ENCODE results near the gene ADARB1. TPM values are rescaled to one million over a fixed set of nuclear protein-coding genes. Genes with fewer than 3 reads are reported as not detected.

ADARB1 gene
- total and polyA plus RNA-seq, 2 of the 4 experiments (the other 2 are of a cell fraction): 39.8 to 47.3 TPM

DNA sequence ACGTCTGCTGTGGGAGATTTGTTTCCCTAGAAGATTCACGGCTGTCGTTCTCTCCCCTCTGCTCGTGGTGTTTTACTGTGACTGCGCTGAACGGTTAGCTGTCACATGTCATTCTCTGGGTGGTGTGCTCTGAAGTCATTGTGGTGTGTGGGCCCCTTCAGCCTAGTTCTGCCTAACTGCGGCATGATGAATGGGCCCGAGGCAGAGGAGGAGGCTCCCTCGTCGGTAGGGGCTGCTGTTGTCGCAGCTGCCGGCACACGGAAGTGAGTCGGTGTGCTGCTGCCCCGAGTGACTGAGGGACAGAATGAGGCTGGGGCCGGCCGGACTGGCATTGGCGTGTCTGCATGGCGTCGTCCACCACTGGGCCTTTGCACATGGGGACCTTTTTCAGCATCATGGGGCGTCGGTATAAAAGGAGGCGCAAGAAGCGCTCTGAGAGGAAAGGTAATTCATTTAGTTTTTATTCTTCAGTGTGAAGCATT is 77.9 kb downstream of the ADARB1 start:
- CTCF ChIA-PET: no interaction called here
- DNase-seq: no peak
- dilution Hi-C loops (cut with HindIII; ENCODE audit: low sequenced_read_pairs, unreplicated experiment): no loop called here

More for the DNA sequence above, 77.9 kb downstream of the ADARB1 start:
- in situ Hi-C loops (cut with MboI; ENCODE audit: low sequenced_read_pairs) (no loop called here), intact Hi-C loops (cut with micrococcal nuclease) (no loop called here)
- H3K4me1 ChIP-seq (ENCODE audit: control insufficient read depth, insufficient read depth, low read length): peaks cover 20% of the 10 kb centered on the region
- no peak overlapping the region for H2AFZ ChIP-seq (replicated peaks; ENCODE audit: low read length, poor library complexity)
- no TSS peak for BruUV-seq (replicated peaks)
- no peak overlapping the region for H2AK5ac ChIP-seq (ENCODE audit: low read depth, low read length)
- no peak overlapping the region for H3K27ac ChIP-seq (ENCODE audit: insufficient read depth, low read length)
- no peak overlapping the region for H3K4me2 ChIP-seq (ENCODE audit: low read depth, low read length)
- no peak overlapping the region for H3K18ac ChIP-seq (ENCODE audit: low read depth, low read length)
- peak overlapping the region; percentile 8 for H3K14ac ChIP-seq (replicated peaks; ENCODE audit: low read depth, low read length)
- H3K9me1 ChIP-seq (ENCODE audit: insufficient read depth, low read length): peaks cover 26% of the 10 kb centered on the region
- no peaks in the 10 kb centered on the region for H3K27me3 ChIP-seq (ENCODE audit: control insufficient read depth, insufficient read depth, low read length)
- no peak overlapping the region for H3K56ac ChIP-seq (ENCODE audit: extremely low read depth, insufficient read depth, low read length)
- H3K9me3 ChIP-seq (ENCODE audit: control insufficient read depth, insufficient read depth, low read length): no peaks in the 10 kb centered on the region
- no peak overlapping the region for H4K91ac ChIP-seq (ENCODE audit: insufficient read depth, low read depth, low read length)
- no peak overlapping the region for H2BK20ac ChIP-seq (ENCODE audit: low read depth, low read length)
- POLR2A ChIA-PET (ENCODE audit: unreplicated experiment): no interaction called here
- no peak overlapping the region for H3K9ac ChIP-seq (ENCODE audit: low read depth, low read length)
- H3K79me1 ChIP-seq (ENCODE audit: low read depth in 1 of 2, low read length in 2 of 2): peaks cover 41 to 84% of the 10 kb centered on the region in 2 experiments
- H2BK15ac ChIP-seq (ENCODE audit: low read depth, low read length): no peak overlapping the region
- H2BK5ac ChIP-seq (ENCODE audit: low read depth, low read length, poor library complexity, severe bottlenecking): no peak overlapping the region
- 53% methylated on average over 8 of the region's 24 CpGs; no CpG with 5 or more reads in 1 of the 2 experiments for WGBS, 2 experiments (ENCODE audit: extremely low coverage in 2 of 2, insufficient read length in 1 of 2)
- H4K5ac ChIP-seq (ENCODE audit: low read depth, low read length): no peak overlapping the region
- peak overlapping the region; percentile 39 to 44; a peak in 1 of 4 replicates for H4K8ac ChIP-seq (ENCODE audit: low read depth in 2 of 2, low read length in 2 of 2)
- peaks cover 51% of the 10 kb centered on the region for H3K36me3 ChIP-seq (ENCODE audit: control insufficient read depth, insufficient read depth, low read length)
- no peak overlapping the region for H3K23ac ChIP-seq (ENCODE audit: low read depth, low read length)
- H3K4me3 ChIP-seq (ENCODE audit: insufficient read depth, low read depth, low read length): no peak overlapping the region
- ATAC-seq (ENCODE audit: low read depth): no peak
- peaks cover 82% of the 10 kb centered on the region for H4K20me1 ChIP-seq (ENCODE audit: insufficient read depth, low read length)
- no peak overlapping the region for H2BK120ac ChIP-seq (ENCODE audit: low read depth, low read length)
- TF ChIP-seq, protein P1, sequence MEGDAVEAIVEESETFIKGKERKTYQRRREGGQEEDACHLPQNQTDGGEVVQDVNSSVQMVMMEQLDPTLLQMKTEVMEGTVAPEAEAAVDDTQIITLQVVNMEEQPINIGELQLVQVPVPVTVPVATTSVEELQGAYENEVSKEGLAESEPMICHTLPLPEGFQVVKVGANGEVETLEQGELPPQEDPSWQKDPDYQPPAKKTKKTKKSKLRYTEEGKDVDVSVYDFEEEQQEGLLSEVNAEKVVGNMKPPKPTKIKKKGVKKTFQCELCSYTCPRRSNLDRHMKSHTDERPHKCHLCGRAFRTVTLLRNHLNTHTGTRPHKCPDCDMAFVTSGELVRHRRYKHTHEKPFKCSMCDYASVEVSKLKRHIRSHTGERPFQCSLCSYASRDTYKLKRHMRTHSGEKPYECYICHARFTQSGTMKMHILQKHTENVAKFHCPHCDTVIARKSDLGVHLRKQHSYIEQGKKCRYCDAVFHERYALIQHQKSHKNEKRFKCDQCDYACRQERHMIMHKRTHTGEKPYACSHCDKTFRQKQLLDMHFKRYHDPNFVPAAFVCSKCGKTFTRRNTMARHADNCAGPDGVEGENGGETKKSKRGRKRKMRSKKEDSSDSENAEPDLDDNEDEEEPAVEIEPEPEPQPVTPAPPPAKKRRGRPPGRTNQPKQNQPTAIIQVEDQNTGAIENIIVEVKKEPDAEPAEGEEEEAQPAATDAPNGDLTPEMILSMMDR (conservative IDR thresholded peaks at IDR 0.05; ENCODE audit: low read depth, low read length): 0 out of 2 replicates have a peak, but pooled peaks have one; percentile 6
- TF ChIP-seq USF2 (IDR thresholded peaks at IDR 0.05; ENCODE audit: low read depth, low read length) (no peak), ELK1 (IDR thresholded peaks at IDR 0.05; ENCODE audit: borderline replicate concordance, low read depth, low read length) (no peak), RCOR1 (IDR thresholded peaks at IDR 0.05; ENCODE audit: insufficient replicate concordance, low read length) (no peak), CHD1 (IDR thresholded peaks at IDR 0.05; ENCODE audit: low read depth, low read length) (no peak), BHLHE40 (IDR thresholded peaks at IDR 0.05; ENCODE audit: low read depth, low read length) (no peak), RAD21 (IDR thresholded peaks at IDR 0.05; ENCODE audit: low read length) (peak; percentile 28; the same call in 1 of the 2 replicates)
- peak overlapping the region; percentile 14; the same call in 1 of the 2 replicates for H3K4ac ChIP-seq (ENCODE audit: low read depth, low read length)
- no peak overlapping the region for H2AK9ac ChIP-seq (replicated peaks; ENCODE audit: low read depth, low read length, poor library complexity)

Measured in IMR-90 (cell line).